CD8-positive, alpha-beta memory T cell (primary cell): ENCODE measurements around the gene ZXDC. TPM values are rescaled to one million over a fixed set of nuclear protein-coding genes. Genes with fewer than 3 reads are reported as not detected.
A peak's percentile ranks its signal among the peaks of the same experiment; 100 is the strongest.

Source experiments
- CTCF ChIA-PET: fragments of 350-600 bp; sonication (Branson Sonifier 250); formaldehyde crosslinking; loops from one replicate; lab custom pipeline; 2021; ENCODE audit warnings: antibody characterized with exemption; lab: Charles Lee
- POLR2A ChIA-PET: fragments of 350-600 bp; sonication (Branson Sonifier 250); formaldehyde crosslinking; loops from one replicate; lab custom pipeline; 2021; ENCODE audit warnings: antibody characterized with exemption; lab: Charles Lee
- DNase-seq, 5 donors: peaks; one replicate each; pipeline versions ENCODE4 v3.0.0 to v3.0.0-alpha.2; 2020 to 2022; ENCODE audit warnings: mixed read lengths in 1 of 5
- H3K27ac ChIP-seq: one replicate; pipeline ENCODE4 v1.7.0; 2013; ENCODE audit warnings: low read depth, mild to moderate bottlenecking, low read length, moderate library complexity
- H3K27me3 ChIP-seq: 2 replicates; pipeline ENCODE4 v1.7.0; 2013; ENCODE audit warnings: low read length, mild to moderate bottlenecking; ENCODE audit not compliant: insufficient read depth, poor library complexity, severe bottlenecking
- H3K36me3 ChIP-seq: 2 replicates; pipeline ENCODE4 v1.7.0; 2013; ENCODE audit warnings: mild to moderate bottlenecking, low read length, moderate library complexity; ENCODE audit not compliant: insufficient read depth
- H3K4me1 ChIP-seq: 2 replicates; pipeline ENCODE4 v1.7.0; 2013; ENCODE audit warnings: mild to moderate bottlenecking, low read length, moderate library complexity; ENCODE audit not compliant: insufficient read depth
- H3K4me3 ChIP-seq: 2 replicates; pipeline ENCODE4 v1.7.0; 2013; ENCODE audit warnings: mild to moderate bottlenecking, low read length
- H3K9me3 ChIP-seq: 2 replicates; pipeline ENCODE4 v1.7.0; 2013; ENCODE audit warnings: mild to moderate bottlenecking, low read length
- H3K27ac Mint-ChIP-seq, 8 donors: one replicate each; pipeline ENCODE4 v1.8.0; 2020 to 2021; ENCODE audit warnings: mixed read lengths in 8 of 8, mild to moderate bottlenecking in 6 of 8, inconsistent platforms in 3 of 8, moderate library complexity in 3 of 8
- H3K27me3 Mint-ChIP-seq, 2 donors: one replicate each; pipeline ENCODE4 v1.8.0; 2020 to 2021; ENCODE audit warnings: mixed read lengths in 2 of 2, mild to moderate bottlenecking in 1 of 2, moderate library complexity in 1 of 2
- H3K36me3 Mint-ChIP-seq, 3 donors: one replicate each; pipeline ENCODE4 v1.8.0; 2020 to 2021; ENCODE audit warnings: mixed read lengths in 3 of 3, inconsistent platforms in 1 of 3, mild to moderate bottlenecking in 1 of 3
- H3K4me1 Mint-ChIP-seq, 3 donors: one replicate each; pipeline ENCODE4 v1.8.0; 2020 to 2021; ENCODE audit warnings: mixed read lengths in 3 of 3, inconsistent platforms in 1 of 3, mild to moderate bottlenecking in 1 of 3
- H3K4me3 Mint-ChIP-seq, 7 donors: one replicate each; pipeline ENCODE4 v1.8.0; 2020 to 2021; ENCODE audit warnings: mixed read lengths in 7 of 7, mild to moderate bottlenecking in 6 of 7, moderate library complexity in 4 of 7, inconsistent platforms in 2 of 7
- H3K9me3 Mint-ChIP-seq, 5 donors: one replicate each; pipeline ENCODE4 v1.8.0; 2020 to 2022; ENCODE audit warnings: mixed read lengths in 5 of 5, mild to moderate bottlenecking in 3 of 5, moderate library complexity in 2 of 5, inconsistent platforms in 1 of 5
- polyA plus RNA-seq: library from polyadenylated mRNA; unstranded; fragments of 300-500 nt; fragmentation: Illumina TruSeq; gene quantifications from one replicate; pipeline ENCODE4 v1.2.3, GENCODE V29; 2021
- total RNA-seq, 2 experiments: library from RNA; stranded (reverse); gene quantifications; one replicate each; pipeline ENCODE4 v1.2.3, GENCODE V29; 2021

ZXDC gene
- total and polyA plus RNA-seq, 3 experiments from 2014 or later = 24.2 to 25.0 (median 24.6) TPM

DNA sequence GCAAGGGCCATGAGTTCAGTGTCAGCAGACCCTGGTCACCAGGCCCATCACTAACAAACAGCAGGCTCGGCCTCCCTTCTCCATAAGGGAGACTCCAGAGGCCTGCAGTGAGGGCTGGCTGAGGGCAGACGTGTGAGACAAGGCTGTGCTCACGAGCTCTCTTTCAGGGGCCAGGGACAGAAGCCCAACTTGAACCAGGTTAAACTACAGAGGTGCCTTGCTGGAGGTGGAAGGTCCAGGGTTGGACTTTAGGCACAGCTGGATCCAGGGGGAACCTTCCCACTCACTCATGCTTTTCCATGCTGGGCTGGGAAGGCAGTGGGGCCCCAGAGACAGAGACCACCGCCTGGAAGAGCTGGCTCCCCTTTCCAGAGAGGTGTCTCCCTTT, 62.0 kb downstream of the ZXDC start:
- Histone ChIP-seq H3K27ac (no peak overlapping the region), H3K27me3 (peaks cover 3% of the 10 kb centered on the region), H3K4me3 (no peak overlapping the region), H3K36me3 (no peaks in the 10 kb centered on the region), H3K9me3 (no peaks in the 10 kb centered on the region), H3K4me1 (no peaks in the 10 kb centered on the region)
- POLR2A ChIA-PET = no interaction called here
- Mint-ChIP-seq H3K4me3 (no peak overlapping the region), H3K9me3 (no peaks in the 10 kb centered on the region), H3K27ac (no peak overlapping the region), H3K27me3 (peaks cover 25 to 63% of the 10 kb centered on the region in 2 donors), H3K36me3 (no peaks in the 10 kb centered on the region), H3K4me1 (no peaks in the 10 kb centered on the region)
- CTCF ChIA-PET = no interaction called here
- DNase-seq = no peak

- H3K9me3 Mint-ChIP-seq = no peaks in the 10 kb centered on the region
- no peaks in the 10 kb centered on the region for H3K4me1 Mint-ChIP-seq
- H3K4me1 ChIP-seq = no peaks in the 10 kb centered on the region
- peaks cover 27 to 69% of the 10 kb centered on the region in 2 donors for H3K27me3 Mint-ChIP-seq
- no peak overlapping the region for H3K27ac ChIP-seq
- no peak overlapping the region for H3K4me3 ChIP-seq
- no peaks in the 10 kb centered on the region for H3K9me3 ChIP-seq
- no peak for DNase-seq
- H3K36me3 ChIP-seq = no peaks in the 10 kb centered on the region
- no peak overlapping the region for H3K27ac Mint-ChIP-seq
- H3K27me3 ChIP-seq = peaks cover 3% of the 10 kb centered on the region
- POLR2A ChIA-PET = no interaction called here
- CTCF ChIA-PET = no interaction called here
- no peaks in the 10 kb centered on the region for H3K36me3 Mint-ChIP-seq
- H3K4me3 Mint-ChIP-seq = no peak overlapping the region
Observed at GRCh38 chr3:126412841-126413692, 62.6 kb downstream of the ZXDC start.

DNA sequence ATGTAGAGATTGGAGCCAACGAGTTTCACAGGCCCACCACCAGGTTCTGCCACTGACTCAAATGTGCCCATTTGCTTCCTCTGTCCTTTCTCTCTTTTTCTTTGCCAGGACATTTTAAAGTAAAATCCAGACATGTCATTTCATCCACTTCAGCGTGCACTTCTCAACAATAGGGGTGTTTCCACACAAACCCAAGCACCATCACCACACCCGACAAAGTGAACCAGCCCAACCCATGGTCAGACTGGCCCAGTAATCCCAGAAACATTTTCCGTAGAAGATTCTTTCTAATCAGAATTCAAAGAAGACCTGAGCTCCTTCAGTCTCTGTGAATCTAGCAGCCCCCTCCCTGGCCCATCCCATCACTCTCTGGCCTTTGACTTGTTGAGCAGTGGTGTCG, 67.6 kb downstream of the ZXDC start:
- Histone ChIP-seq H3K4me3 (no peak overlapping the region), H3K27me3 (no peaks in the 10 kb centered on the region), H3K9me3 (no peaks in the 10 kb centered on the region), H3K4me1 (no peaks in the 10 kb centered on the region), H3K27ac (no peak overlapping the region), H3K36me3 (no peaks in the 10 kb centered on the region)
- Mint-ChIP-seq H3K36me3 (no peaks in the 10 kb centered on the region), H3K4me1 (no peaks in the 10 kb centered on the region), H3K27ac (no peak overlapping the region), H3K9me3 (no peaks in the 10 kb centered on the region), H3K4me3 (no peak overlapping the region), H3K27me3 (peaks cover 15 to 59% of the 10 kb centered on the region in 2 donors)
- no peak for DNase-seq
- ChIA-PET CTCF (no interaction called here), POLR2A (no interaction called here)

DNA sequence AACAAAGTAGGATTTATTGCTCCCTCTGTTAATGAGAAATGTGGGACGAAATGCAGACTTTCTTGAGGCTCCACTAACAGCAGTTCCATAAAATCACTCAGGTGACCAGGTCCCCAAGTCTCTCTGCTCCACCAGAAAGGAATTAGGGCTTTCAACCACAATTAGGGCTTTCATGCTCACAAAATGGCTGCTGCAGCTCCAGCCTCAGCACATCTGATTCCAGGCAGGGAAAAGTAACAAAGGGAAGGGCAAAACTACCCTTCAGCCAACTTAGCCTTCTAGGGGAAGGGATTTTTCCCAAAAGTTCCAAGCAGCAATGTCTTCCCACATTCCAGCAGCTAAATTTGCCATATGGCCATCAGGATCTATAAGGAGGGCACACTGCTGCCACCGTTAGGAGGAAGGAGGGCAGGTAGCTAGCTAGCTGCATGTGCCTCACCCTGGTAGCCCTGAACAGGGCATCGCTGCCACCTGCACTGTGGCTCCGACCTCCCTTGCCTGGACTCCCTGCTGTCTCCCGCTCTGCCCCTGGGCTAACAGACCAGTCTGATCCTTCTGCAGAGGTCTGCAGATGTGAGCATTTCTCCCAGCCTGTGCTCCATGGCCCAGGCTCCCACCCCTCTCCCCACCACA, 68.2 kb downstream of the ZXDC start:
- Mint-ChIP-seq H3K4me1 (no peaks in the 10 kb centered on the region), H3K27me3 (peaks cover 17 to 59% of the 10 kb centered on the region in 2 donors), H3K9me3 (no peaks in the 10 kb centered on the region), H3K4me3 (no peak overlapping the region), H3K27ac (no peak overlapping the region), H3K36me3 (no peaks in the 10 kb centered on the region)
- POLR2A ChIA-PET = no interaction called here
- Histone ChIP-seq H3K9me3 (no peaks in the 10 kb centered on the region), H3K4me1 (no peaks in the 10 kb centered on the region), H3K4me3 (no peak overlapping the region), H3K36me3 (no peaks in the 10 kb centered on the region), H3K27me3 (no peaks in the 10 kb centered on the region), H3K27ac (no peak overlapping the region)
- CTCF ChIA-PET = no interaction called here
- DNase-seq = no peak

DNA sequence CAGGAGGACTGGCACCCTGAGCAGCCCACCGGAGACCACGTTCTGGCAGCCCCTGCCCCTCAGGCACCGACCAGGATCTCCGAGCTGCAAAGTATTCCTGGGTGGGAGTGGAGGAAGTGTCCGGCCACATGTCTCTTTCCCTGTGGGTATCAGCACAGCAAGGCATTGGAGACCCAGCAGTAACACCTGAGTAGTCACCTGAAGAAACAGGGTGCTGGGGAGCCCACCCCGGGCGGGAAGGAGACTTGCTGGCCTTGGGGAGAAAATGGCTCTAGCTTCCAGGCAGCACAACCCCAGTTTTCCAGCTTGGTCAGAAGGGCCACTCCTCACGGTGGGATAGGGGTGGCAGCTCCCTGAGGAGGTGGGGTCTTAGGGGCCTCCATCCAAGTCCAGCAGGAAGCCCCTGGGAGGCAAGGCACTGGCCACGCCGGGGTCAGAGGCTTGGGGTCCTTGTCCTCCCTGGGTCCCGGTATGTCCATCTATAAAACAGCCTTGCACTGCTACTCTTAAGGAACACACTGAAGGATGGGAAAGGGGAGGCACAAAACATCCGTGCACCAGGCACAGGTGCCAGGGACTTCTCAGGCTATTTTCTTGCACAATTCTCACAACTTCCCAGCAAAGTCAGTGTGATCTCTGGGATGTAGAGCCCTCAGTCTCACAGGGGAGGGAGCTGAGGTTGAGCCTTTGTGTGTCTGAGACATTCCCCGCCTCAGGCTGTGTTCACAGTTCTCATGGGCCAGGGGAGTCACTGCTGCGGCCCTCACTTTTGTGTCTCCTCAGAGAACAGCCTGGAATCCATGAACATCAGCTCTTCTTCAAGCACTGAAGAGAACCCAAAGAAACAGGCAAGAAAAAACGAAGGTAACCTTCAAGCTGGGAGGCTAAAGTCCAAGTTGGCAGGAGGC, 69.0 kb downstream of the ZXDC start:
- H3K27ac ChIP-seq = no peak overlapping the region
- no peak overlapping the region for H3K4me3 Mint-ChIP-seq
- CTCF ChIA-PET = no interaction called here

GRCh38 chr3:126402666-126403302, 72.9 kb downstream of the ZXDC start:
- Histone ChIP-seq H3K9me3 (no peaks in the 10 kb centered on the region), H3K4me3 (no peak overlapping the region), H3K27ac (no peak overlapping the region), H3K4me1 (no peaks in the 10 kb centered on the region), H3K27me3 (no peaks in the 10 kb centered on the region), H3K36me3 (no peaks in the 10 kb centered on the region)
- Mint-ChIP-seq H3K9me3 (peaks cover 0 to 1% (median 0%) of the 10 kb centered on the region in 5 donors), H3K36me3 (no peaks in the 10 kb centered on the region), H3K27ac (peak overlapping the region in 1 of 8 donors; percentile 15), H3K4me1 (no peaks in the 10 kb centered on the region), H3K4me3 (no peak overlapping the region), H3K27me3 (peaks cover 8 to 41% of the 10 kb centered on the region in 2 donors)
- DNase-seq = no peak
- POLR2A ChIA-PET = no interaction called here
- CTCF ChIA-PET = no interaction called here

More for the DNA sequence above, 69.0 kb downstream of the ZXDC start:
- no peak for DNase-seq
- H3K4me3 ChIP-seq = no peak overlapping the region
- Mint-ChIP-seq H3K9me3 (no peaks in the 10 kb centered on the region), H3K27me3 (peaks cover 14 to 60% of the 10 kb centered on the region in 2 donors), H3K27ac (no peak overlapping the region), H3K36me3 (no peaks in the 10 kb centered on the region), H3K4me1 (no peaks in the 10 kb centered on the region)
- H3K4me1 ChIP-seq = no peaks in the 10 kb centered on the region
- no peaks in the 10 kb centered on the region for H3K9me3 ChIP-seq
- H3K36me3 ChIP-seq = no peaks in the 10 kb centered on the region
- no peaks in the 10 kb centered on the region for H3K27me3 ChIP-seq
- POLR2A ChIA-PET = no interaction called here

DNA sequence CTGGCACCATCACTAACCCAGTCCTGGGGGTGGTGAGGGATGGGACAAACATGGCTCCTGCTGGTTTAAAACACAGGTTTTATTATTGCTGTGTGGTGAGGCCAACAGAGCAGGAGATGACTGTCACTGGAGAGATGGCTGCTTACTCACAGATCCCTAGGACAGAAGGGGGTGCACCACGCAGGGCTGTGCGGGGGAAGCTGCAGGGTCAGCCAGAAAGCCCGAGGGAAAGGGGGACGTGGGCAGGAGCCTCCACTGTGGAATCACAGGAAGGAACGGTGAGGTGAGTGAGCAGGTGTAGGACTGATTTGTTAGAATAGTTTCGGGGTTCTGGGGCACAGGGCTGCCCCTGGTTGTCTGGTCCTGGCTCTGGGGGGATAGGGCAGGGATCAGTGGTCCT, 73.5 kb downstream of the ZXDC start:
- Mint-ChIP-seq H3K27me3 (peaks cover 8 to 42% of the 10 kb centered on the region in 2 donors), H3K9me3 (peaks cover 0 to 1% (median 0%) of the 10 kb centered on the region in 5 donors), H3K36me3 (no peaks in the 10 kb centered on the region), H3K4me3 (no peak overlapping the region), H3K4me1 (no peaks in the 10 kb centered on the region), H3K27ac (no peak overlapping the region)
- CTCF ChIA-PET = no interaction called here
- Histone ChIP-seq H3K36me3 (no peaks in the 10 kb centered on the region), H3K27ac (no peak overlapping the region), H3K9me3 (no peaks in the 10 kb centered on the region), H3K27me3 (no peaks in the 10 kb centered on the region), H3K4me1 (no peaks in the 10 kb centered on the region), H3K4me3 (no peak overlapping the region)
- POLR2A ChIA-PET = no interaction called here
- no peak for DNase-seq
